HG03460 (cell line): ENCODE data around the gene ERN1.

Experiments
- ATAC-seq: cut with Tn5 transposase; IDR thresholded peaks from one replicate; pipeline ENCODE4 v1.9.1; 2021; ENCODE audit not compliant: unreplicated experiment

Gene ERN1

GRCh38 chr17:63993368-63993985 lies 136.5 kb downstream of the ERN1 start:
- no peak for ATAC-seq

GRCh38 chr17:63991611-63992010 lies 138.3 kb downstream of the ERN1 start:
- no peak for ATAC-seq

- no peak for ATAC-seq
These were observed 140.2 kb downstream of the ERN1 start for GRCh38 chr17:63989622-63990345.
